B cell (primary cell): Measurements from ENCODE around the gene NIP7.
"Not testable (repeated sequence)": the region's sequence is repeated elsewhere in the genome, so short reads cannot be mapped to it uniquely, and the experiment has no call there.

Source experiments
- EZH2 ChIP-seq: IDR thresholded peaks from 2 replicates; pipeline ENCODE4 v1.6.1; 2012; ENCODE audit warnings: borderline replicate concordance, low read depth, mild to moderate bottlenecking, moderate library complexity, low read length; ENCODE audit not compliant: insufficient read depth, poor library complexity, severe bottlenecking
- TF ChIP-seq, protein P1 (sequence below): fragments of 200-600 bp; IDR thresholded peaks from one replicate; pipeline ENCODE4 v1.8.0; 2022; ENCODE audit warnings: antibody characterized with exemption, mild to moderate bottlenecking

DNA sequence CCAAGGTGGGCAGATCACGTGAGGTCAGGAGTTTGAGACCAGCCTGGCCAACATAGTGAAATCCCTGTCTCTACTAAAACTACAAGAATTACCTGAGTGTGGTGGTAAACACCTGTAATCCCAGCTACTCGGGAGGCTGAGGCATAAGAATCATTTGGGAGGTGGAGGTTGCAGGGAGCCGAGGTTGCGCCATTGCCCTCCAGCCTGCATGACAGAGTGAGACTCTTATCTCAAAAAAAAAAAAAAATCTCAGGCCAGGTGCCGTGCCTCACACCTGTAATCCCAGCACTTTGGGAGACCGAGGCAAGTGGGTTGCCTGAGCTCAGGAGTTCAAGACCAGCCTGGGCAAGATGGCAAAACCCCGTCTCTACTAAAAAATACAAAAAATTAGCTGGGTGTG is 42.8 kb upstream of the NIP7 start:
- not testable (repeated sequence) for TF ChIP-seq EZH2
- TF ChIP-seq, protein P1, sequence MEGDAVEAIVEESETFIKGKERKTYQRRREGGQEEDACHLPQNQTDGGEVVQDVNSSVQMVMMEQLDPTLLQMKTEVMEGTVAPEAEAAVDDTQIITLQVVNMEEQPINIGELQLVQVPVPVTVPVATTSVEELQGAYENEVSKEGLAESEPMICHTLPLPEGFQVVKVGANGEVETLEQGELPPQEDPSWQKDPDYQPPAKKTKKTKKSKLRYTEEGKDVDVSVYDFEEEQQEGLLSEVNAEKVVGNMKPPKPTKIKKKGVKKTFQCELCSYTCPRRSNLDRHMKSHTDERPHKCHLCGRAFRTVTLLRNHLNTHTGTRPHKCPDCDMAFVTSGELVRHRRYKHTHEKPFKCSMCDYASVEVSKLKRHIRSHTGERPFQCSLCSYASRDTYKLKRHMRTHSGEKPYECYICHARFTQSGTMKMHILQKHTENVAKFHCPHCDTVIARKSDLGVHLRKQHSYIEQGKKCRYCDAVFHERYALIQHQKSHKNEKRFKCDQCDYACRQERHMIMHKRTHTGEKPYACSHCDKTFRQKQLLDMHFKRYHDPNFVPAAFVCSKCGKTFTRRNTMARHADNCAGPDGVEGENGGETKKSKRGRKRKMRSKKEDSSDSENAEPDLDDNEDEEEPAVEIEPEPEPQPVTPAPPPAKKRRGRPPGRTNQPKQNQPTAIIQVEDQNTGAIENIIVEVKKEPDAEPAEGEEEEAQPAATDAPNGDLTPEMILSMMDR = not testable (repeated sequence)
